Muscle of leg (tissue), 11 donors: ENCODE measurements around the gene DNM1L. TPM values are rescaled to one million over a fixed set of nuclear protein-coding genes. Genes with fewer than 3 reads are reported as not detected.

ENCODE experiments used
- DNase-seq: peaks from one replicate; pipeline ENCODE4 v3.0.0; 2013
- H3K27ac ChIP-seq: one replicate; pipeline ENCODE4 v1.5.1; 2013; ENCODE audit warnings: mild to moderate bottlenecking, low read length, control low read depth
- H3K27me3 ChIP-seq: one replicate; pipeline ENCODE4 v1.6.1; 2013; ENCODE audit warnings: low read length; ENCODE audit not compliant: control insufficient read depth, insufficient read depth
- H3K36me3 ChIP-seq: one replicate; pipeline ENCODE4 v1.6.1; 2013; ENCODE audit warnings: low read length; ENCODE audit not compliant: control insufficient read depth, insufficient read depth
- H3K4me1 ChIP-seq: one replicate; pipeline ENCODE4 v1.6.1; 2013; ENCODE audit warnings: low read length; ENCODE audit not compliant: control insufficient read depth, insufficient read depth
- H3K4me3 ChIP-seq: one replicate; pipeline ENCODE4 v1.5.1; 2013; ENCODE audit warnings: low read length, control low read depth
- H3K9me3 ChIP-seq: replicated peaks from 2 replicates; pipeline ENCODE4 v1.6.1; 2013; ENCODE audit warnings: low read depth, low read length; ENCODE audit not compliant: control insufficient read depth
- WGBS: methylation state at CpG from one replicate; pipeline ENCODE4 v1.1.5; 2013; ENCODE audit warnings: missing lambda C conversion rate; ENCODE audit not compliant: insufficient coverage; 5-methylcytosine and 5-hydroxymethylcytosine counted together
- polyA plus RNA-seq, 8 donors: library from polyadenylated mRNA; unstranded; fragments of 120-200 nt; gene quantifications; one replicate each; pipeline versions ENCODE4 v1.2.1 to v1.2.3, GENCODE V29; 2013; ENCODE audit warnings: inconsistent platforms in 1 of 8, low replicate concordance in 1 of 8; ENCODE audit not compliant: insufficient read length in 8 of 8, insufficient read depth in 1 of 8
- total RNA-seq: library from RNA; stranded (reverse); fragments of 120-200 nt; gene quantifications from one replicate; pipeline ENCODE4 v1.2.4, GENCODE V29; 2013

The DNM1L gene
- total and polyA plus RNA-seq, 9 donors, result 55.5 to 89.4 (median 63.3) TPM

DNA sequence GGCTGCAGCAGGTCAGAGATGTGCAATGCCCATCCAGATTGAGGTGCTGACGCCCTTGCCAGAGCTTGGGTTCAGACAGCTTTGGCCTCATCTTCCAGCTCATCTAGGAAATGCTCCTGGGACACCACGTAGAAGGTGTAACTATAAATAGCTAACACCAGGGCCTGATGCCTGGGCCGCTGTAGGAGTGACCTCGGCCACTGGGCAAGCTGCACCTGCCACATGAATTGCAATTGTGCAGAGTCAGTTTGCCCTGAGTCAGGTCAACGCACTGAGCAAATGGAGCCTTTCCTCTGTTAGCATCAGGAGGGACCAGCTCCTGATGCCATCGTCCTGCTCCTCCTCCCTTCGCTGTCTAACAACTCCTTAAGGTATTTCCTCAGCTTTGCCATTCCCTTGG, 17.4 kb upstream of the DNM1L start:
- Histone ChIP-seq H3K36me3 (no peaks in the 10 kb centered on the region), H3K9me3 (no peaks in the 10 kb centered on the region), H3K4me3 (no peak overlapping the region), H3K27ac (no peak overlapping the region), H3K27me3 (no peaks in the 10 kb centered on the region), H3K4me1 (peaks cover 12% of the 10 kb centered on the region)
- DNase-seq, result no peak
- 89% methylated on average over 7 of the region's 7 CpGs for WGBS

DNA sequence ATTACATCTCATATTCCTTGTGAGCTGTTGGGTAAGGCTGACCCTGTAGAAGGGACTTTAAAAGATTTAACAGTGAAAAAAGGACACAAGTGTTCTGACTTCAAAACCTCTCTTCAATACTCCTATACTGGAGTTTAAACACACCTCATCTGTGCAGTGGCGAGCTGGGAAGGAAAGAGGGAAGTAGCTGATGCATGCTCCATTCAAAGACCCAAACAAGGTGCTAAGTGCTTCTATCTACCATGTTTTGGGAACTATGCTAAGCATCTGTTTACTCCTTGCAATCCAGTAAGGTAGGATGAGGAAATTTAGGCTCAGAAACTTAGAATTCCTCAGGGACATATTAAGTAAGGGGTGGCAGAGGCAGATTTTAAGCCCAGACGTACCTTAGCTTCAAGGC, 16.4 kb upstream of the DNM1L start:
- no peak for DNase-seq
- peaks cover 12% of the 10 kb centered on the region for H3K4me1 ChIP-seq
- H3K27ac ChIP-seq, result no peak overlapping the region
- no peaks in the 10 kb centered on the region for H3K36me3 ChIP-seq
- no CpG with 5 or more reads among the region's 2 CpGs for WGBS
- no peak overlapping the region for H3K4me3 ChIP-seq
- no peaks in the 10 kb centered on the region for H3K9me3 ChIP-seq
- no peaks in the 10 kb centered on the region for H3K27me3 ChIP-seq

DNA sequence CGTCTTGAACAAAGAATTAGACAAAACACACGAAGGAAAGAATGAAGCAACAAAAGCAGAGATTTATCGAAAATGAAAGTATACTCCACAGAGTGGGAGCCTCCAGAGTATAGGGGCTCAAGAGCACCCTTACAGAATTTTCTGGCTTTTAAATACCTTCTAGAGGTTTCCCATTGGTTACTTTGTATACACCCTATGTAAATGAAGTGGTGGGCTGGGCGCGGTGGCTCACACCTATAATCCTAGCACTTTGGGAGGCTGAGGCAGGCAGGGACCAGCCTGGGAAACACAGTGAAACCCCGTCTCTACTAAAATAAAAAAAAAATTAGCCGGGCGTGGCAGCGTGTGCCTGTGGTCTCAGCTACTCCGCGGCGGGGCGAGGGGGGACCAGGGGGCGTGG, 13.1 kb upstream of the DNM1L start:
- H3K27me3 ChIP-seq, result no peaks in the 10 kb centered on the region
- H3K4me1 ChIP-seq, result no peaks in the 10 kb centered on the region
- DNase-seq, result no peak
- WGBS, result 88% methylated on average over 8 of the region's 14 CpGs
- H3K9me3 ChIP-seq, result peaks cover 5% of the 10 kb centered on the region
- H3K27ac ChIP-seq, result no peak overlapping the region
- H3K4me3 ChIP-seq, result no peak overlapping the region
- H3K36me3 ChIP-seq, result no peaks in the 10 kb centered on the region

DNA sequence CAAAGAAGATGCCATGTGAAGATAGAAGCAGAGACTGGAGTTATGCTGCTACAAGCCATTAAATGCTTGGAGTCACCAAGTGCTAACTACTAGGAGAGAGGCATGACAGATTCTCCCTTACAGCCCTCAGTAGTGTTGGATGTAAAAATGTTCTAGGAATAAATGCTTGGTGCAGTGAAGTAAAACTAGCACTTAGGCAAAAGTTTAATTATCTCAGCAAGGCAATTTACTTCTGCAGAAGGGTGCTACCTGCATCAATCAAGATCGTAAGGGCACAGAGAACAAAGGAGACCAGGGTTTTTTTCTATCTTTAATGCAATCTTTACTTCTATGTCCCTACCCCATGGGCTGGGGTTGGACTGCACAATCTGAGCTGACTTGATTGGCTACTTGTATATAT, 9.5 kb upstream of the DNM1L start:
- Histone ChIP-seq H3K4me3 (no peak overlapping the region), H3K36me3 (no peaks in the 10 kb centered on the region), H3K9me3 (peaks cover 5% of the 10 kb centered on the region), H3K27me3 (no peaks in the 10 kb centered on the region), H3K27ac (no peak overlapping the region), H3K4me1 (peaks cover 3% of the 10 kb centered on the region)
- no peak for DNase-seq
- no CpG with 5 or more reads among the region's 1 CpG for WGBS

DNA sequence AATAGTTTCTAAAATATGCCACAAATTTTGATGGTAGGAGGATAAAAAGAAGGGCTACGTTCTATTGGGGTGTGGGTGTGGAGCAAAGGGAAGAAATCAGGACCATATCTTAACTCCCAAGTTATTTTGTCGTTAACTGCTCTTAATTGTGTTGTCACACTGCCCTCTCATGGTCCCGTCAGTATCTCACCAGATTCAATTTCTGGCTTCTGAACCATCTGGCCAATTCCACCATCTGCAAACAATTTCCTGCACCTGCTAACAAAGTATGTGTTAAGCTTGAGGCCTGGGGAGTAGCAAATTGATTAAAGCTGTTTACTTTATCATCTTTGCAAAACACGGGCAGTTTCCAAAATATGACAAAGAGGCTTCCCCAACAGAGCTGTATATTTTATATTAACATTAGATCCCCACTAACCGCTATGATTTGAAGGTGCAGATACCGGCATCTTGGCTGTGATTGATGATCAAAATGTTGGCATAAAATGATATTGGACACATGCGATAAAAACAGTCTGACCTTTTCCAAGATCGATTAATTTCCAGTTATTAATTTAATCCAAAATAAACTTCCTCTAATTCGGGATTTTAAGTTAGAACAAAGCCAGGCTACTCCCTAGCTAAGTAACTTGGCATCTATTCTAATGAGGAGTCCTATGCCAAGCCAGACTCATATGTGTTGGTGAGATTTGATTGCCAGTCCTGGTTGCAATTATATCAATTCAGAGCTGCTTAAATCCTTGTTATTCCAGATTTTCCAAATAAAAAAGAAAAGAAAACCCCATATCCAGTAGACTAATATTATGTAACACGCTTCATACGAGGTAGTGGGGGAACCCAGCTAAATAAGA, 6.9 kb upstream of the DNM1L start:
- no peak overlapping the region for H3K4me3 ChIP-seq
- peaks cover 5% of the 10 kb centered on the region for H3K9me3 ChIP-seq
- DNase-seq, result peak; percentile 98
- no peaks in the 10 kb centered on the region for H3K36me3 ChIP-seq
- H3K27me3 ChIP-seq, result no peaks in the 10 kb centered on the region
- no CpG with 5 or more reads among the region's 11 CpGs for WGBS
- peaks cover 3% of the 10 kb centered on the region for H3K4me1 ChIP-seq
- peak overlapping the region; percentile 47 for H3K27ac ChIP-seq

DNA sequence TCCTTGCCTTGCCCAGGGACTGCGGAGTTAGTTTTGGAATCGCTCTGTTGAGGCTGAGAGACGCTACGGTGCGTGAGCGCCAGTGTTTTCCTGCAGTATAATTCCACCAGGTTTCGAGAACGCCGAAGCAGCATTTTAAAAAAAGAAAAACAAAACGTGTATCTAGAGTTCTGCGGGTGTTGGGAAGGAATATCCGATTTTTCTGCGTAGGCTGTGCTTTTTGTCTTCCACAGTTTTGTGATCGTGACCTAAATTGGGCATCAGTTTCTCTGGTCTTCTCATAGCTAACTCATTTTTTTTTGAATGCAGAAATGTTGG, 778 bp downstream of the DNM1L start:
- peak overlapping the region; percentile 74 for H3K4me3 ChIP-seq
- WGBS, result 1% methylated on average over 13 of the region's 14 CpGs
- no peaks in the 10 kb centered on the region for H3K4me1 ChIP-seq
- H3K36me3 ChIP-seq, result no peaks in the 10 kb centered on the region
- no peak for DNase-seq
- H3K27ac ChIP-seq, result peak overlapping the region; percentile 96
- no peaks in the 10 kb centered on the region for H3K27me3 ChIP-seq
- H3K9me3 ChIP-seq, result no peaks in the 10 kb centered on the region

DNA sequence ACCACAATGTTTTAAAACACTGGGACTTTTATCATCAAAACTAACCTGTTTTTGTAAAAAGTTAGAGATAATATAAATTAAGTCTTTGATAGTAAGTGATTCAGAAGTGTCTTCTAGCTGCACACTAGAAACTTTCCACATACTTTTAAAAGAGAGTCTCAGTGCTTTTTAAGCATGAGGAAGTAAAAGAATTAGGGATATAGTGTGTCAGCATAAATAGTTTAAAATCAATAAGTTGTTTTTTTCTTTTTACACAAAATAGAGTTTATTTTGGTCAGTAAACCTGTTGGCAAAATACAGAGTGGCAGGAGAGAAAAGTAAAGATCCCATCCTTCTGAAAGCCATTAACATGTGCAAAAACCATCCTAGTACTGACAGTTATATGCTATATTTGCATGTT, 1.7 kb downstream of the DNM1L start:
- Histone ChIP-seq H3K4me3 (no peak overlapping the region), H3K27ac (no peak overlapping the region), H3K27me3 (no peaks in the 10 kb centered on the region), H3K9me3 (no peaks in the 10 kb centered on the region), H3K4me1 (no peaks in the 10 kb centered on the region), H3K36me3 (no peaks in the 10 kb centered on the region)
- no peak for DNase-seq

DNA sequence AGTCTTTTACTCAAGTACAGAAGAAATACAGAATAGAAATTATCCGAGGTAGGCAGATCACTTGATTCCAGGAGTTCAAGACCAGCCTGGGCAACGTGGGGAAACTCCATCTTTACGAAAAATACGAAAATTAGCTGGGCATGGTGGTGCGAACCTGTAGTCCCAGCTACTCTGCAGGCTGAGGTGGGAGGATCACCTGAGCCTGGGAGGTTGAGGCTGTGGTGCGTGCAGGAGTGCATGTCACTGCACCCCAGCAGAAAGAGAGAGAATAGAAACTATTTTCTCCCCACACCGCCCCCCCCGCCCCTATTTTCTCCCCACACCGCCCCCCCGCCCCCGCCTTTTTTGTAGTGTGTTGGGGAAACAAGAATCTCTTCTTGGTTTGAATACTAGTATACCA, 2.2 kb downstream of the DNM1L start:
- Histone ChIP-seq H3K4me1 (no peaks in the 10 kb centered on the region), H3K9me3 (no peaks in the 10 kb centered on the region), H3K27ac (no peak overlapping the region), H3K4me3 (no peak overlapping the region), H3K27me3 (no peaks in the 10 kb centered on the region), H3K36me3 (no peaks in the 10 kb centered on the region)
- whole genome bisulfite sequencing, result 63% methylated on average over 4 of the region's 11 CpGs
- no peak for DNase-seq

DNA sequence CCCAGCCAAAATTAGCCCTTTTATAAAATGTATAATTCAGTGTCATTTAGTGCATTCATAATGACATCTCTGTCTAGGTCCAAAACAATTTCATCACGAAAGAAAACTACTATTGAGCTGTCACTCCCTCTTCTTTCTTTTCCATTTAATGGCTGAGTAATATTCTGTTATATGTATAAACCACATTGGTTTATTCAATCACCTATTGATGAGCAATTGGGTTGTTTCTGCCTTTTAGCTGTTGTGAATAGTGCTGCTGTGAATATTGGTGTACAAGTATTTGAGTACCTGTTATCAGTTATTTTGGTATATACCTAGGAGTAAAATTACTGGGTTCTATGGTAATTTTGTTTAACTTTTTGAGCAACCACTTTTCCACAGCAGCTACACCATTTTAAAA, 7.2 kb downstream of the DNM1L start:
- H3K27ac ChIP-seq, result no peak overlapping the region
- H3K27me3 ChIP-seq, result no peaks in the 10 kb centered on the region
- WGBS, result no CpG with 5 or more reads among the region's 1 CpG
- H3K4me1 ChIP-seq, result no peaks in the 10 kb centered on the region
- no peak for DNase-seq
- no peaks in the 10 kb centered on the region for H3K9me3 ChIP-seq
- H3K4me3 ChIP-seq, result no peak overlapping the region
- no peaks in the 10 kb centered on the region for H3K36me3 ChIP-seq

DNA sequence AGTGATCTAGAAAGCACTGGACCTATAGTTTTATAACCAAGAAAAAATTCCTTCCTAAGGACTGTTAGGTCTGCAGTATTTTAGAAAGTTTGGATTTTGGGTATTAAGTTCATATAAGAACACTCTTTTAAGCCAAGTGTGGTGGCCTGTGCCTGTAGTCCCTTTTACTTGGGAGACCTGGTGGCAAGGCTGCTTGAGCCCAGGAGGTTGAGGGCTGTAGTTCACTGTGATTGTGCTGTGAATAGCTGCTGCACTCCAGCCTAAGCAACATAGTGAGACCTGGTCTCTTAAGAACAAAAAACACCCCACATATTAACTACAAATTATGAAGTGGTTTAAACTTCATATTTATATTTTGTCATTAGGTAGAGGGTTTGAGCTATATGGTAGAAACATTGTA, 9.7 kb downstream of the DNM1L start:
- H3K9me3 ChIP-seq, result no peaks in the 10 kb centered on the region
- DNase-seq, result no peak
- no peak overlapping the region for H3K27ac ChIP-seq
- H3K27me3 ChIP-seq, result no peaks in the 10 kb centered on the region
- H3K4me1 ChIP-seq, result no peaks in the 10 kb centered on the region
- no peaks in the 10 kb centered on the region for H3K36me3 ChIP-seq
- no peak overlapping the region for H3K4me3 ChIP-seq

DNA sequence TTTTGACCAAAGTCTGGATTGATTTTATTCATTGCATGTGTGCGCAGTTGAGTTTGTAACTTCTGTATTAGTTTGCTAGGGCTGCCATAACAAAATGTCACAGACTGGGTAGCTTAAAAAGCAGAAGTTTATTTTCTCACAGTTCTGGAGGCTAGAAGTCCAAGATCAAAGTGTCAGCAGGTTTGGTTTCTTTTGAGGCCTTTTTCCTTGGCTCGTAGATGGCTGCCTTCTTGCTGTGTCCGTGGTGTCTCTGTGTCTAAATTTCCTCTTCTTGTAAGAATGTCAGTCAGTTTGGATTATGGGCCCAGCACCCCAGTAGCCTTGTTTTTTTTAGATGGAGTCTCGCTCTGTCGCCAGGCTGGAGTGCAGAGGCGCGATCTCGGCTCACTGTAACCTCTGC, 11.8 kb downstream of the DNM1L start:
- DNase-seq, result no peak
- H3K9me3 ChIP-seq, result peaks cover 5% of the 10 kb centered on the region
- no peak overlapping the region for H3K4me3 ChIP-seq
- H3K27ac ChIP-seq, result no peak overlapping the region
- WGBS, result 80% methylated on average over 6 of the region's 8 CpGs
- H3K27me3 ChIP-seq, result no peaks in the 10 kb centered on the region
- H3K36me3 ChIP-seq, result no peaks in the 10 kb centered on the region
- H3K4me1 ChIP-seq, result no peaks in the 10 kb centered on the region
